Non-pigmented ciliary epithelial cell (primary cell): ENCODE measurements around the gene CASP7.

Source experiments
- DNase-seq: peaks from one replicate; pipeline ENCODE4 v3.0.0-alpha.2; 2010; ENCODE audit warnings: low read depth

CASP7 gene

GRCh38 chr10:113666682-113667252 lies 12.9 kb upstream of the CASP7 start:
- no peak for DNase-seq

DNA sequence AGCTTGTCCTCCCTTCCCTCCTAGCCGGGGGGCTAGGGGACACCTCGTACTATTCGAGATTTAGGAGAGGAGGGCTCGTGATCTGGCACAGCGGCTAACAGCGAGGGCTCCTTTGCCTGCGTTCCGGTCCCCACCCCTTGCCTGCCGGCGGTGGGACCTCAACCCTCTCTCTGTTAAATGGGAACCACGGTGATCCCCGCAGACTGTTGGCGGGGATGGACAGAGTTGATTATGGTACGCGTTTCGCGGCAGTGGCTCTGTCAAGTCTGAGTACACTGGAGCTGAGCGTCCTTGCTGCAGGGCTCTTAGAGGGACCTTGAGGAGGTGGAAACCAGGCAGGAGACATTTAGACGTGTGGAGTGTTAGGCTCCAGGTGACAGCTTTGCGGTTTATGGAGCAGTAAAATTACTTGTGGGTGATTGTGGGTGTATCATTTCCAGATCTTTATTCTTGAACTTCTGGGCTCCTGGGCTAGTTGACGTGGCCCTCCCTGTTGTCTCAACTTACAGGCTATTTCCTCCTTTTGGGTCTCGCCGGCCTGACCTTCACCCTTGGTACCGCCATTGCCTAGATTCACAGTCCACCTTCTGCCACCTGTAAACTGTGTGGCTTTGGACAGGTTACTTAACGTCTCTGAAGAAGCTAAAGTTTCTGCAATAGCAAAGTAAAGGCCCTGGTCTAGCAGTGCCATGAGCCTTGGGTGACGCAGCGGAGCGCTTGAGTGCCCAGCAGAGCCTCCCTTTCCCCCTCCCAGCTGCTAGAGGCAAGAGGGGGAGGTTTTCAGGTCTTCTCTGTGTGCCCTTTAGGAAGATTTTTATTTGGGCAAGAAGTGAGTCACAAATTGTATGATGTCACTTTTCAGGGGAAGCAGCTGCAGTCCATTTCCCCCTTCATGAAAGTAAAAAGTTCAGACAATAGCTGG lies 739 bp downstream of the CASP7 start:
- DNase-seq: no peak

DNA sequence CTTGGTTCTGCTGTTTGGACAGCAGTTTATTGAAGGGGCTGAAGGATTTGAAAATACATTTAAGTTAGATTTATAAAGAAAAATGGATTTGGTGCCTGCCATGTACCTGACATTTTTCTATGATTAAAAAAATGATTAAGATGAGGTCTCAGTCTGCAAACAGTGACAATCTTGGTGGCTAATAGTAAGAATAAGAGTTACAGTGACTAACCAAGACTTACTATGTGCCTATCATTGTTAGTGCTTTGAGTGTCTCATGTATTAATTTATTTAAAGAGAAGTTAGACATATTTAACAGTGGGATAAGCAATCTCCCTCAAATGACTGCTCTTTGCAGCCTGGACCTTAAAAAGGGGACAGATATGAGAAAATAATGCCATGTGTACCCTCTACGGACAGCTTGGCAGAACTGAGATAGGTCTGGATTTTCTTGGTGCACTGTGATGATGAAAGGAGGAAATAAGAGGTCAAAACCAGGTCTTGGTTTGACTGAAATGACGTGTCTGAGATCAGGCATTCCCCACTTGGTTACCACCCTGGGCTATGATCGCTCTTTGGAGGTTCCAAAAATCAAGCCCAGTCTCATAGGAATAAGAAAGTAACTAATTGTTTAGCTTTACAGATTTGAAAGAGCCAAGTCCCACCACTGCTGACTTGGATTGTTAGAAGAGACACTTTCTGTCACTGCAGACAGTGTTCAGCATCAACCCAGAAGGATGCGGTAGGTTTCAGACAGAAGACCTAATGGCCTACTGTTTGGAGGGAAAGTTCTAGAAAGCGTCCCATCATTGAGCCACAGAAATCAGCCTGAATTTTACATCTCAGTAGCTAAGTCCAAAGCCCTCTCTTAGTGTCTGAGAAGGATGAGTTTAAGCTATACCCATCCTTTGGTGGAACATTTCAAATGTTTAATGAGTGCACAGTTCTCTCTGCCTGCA lies 2.1 kb downstream of the CASP7 start:
- DNase-seq: no peak

GRCh38 chr10:113683300-113683699 lies 3.6 kb downstream of the CASP7 start:
- no peak for DNase-seq

DNA sequence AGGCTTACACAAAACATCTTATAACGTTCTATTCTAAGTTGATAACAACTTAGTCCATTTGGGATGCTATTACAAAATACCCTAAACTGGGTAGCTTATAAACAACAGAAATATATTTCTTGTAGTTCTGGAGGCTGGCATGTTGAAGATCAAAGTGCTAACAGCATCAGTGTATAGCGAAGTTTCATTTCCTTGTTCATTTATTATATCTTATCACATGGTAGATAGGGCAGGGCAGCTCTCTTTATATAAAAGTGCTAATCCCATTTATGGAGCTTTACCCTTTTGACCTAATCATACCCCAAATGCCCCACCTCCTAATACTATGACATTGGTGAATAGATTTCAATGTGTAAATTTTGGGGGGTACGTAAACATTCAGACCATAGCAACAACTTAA lies 6.3 kb downstream of the CASP7 start:
- DNase-seq: no peak

GRCh38 chr10:113687037-113687436 lies 7.3 kb downstream of the CASP7 start:
- no peak for DNase-seq

DNA sequence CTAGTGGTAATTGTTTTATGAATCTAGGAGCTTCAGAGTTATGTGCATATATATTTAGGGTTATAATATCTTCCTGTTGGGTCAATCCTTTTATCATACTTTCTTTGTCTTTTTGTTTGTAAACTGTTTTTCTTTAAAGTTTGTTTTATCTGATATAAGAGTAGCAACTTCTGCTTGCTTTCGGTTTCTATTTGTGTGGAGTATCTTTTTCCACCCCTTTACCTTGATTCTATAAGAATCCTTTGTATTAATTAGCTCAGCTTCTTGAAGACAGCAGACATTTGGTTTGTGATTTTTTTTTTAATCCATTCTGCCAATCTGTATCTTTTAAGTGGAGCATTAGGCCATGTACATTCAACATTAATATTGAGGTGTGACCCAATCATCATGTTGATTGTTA lies 9.3 kb downstream of the CASP7 start:
- no peak for DNase-seq

DNA sequence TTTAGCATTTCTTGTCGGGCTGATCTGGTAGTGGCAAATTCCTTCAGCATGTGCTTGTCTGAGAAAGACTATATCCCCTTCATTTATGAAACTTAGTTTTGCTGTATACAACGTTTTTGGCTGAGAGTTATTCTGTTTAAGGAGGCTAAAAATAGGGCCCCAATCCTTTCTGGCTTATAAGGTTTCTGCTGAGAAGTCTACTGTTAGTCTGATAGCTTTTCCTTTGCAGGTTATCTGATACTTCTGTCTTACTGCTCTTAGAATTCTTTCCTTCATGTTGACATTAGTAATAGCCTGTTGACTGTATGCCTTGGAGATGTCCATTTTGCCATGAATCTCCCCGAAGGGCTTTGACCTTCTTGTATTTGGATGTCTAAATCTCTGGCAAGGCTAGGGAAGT lies 9.9 kb downstream of the CASP7 start:
- DNase-seq: no peak

- no peak for DNase-seq
Observed at GRCh38 chr10:113690749-113691148, 11.0 kb downstream of the CASP7 start.

GRCh38 chr10:113691381-113691780 lies 11.7 kb downstream of the CASP7 start:
- DNase-seq: no peak

- DNase-seq: no peak
Observed at GRCh38 chr10:113692271-113692670, 12.6 kb downstream of the CASP7 start.

- no peak for DNase-seq
Observed at GRCh38 chr10:113693348-113693747, 13.6 kb downstream of the CASP7 start.

DNA sequence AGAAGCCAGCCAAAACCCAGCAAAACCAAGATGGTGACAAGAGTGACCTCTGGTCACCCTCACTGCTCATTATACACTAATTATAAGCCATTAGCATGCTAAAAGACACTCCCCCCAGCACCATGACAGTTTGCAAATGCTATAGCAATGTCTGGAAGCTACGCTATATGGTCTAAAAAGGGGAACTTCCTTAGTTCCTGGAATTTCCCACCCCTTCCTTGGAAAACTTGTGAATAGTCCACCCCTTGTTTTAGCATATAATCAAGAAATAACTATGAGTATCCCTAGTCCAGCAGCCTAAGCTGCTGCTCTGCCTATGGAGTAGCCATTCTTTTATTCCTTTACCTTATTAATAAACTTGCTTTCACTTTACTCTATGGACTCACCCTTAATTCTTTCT lies 16.0 kb downstream of the CASP7 start:
- no peak for DNase-seq

- DNase-seq: no peak
Observed at GRCh38 chr10:113697595-113697994, 17.9 kb downstream of the CASP7 start.

DNA sequence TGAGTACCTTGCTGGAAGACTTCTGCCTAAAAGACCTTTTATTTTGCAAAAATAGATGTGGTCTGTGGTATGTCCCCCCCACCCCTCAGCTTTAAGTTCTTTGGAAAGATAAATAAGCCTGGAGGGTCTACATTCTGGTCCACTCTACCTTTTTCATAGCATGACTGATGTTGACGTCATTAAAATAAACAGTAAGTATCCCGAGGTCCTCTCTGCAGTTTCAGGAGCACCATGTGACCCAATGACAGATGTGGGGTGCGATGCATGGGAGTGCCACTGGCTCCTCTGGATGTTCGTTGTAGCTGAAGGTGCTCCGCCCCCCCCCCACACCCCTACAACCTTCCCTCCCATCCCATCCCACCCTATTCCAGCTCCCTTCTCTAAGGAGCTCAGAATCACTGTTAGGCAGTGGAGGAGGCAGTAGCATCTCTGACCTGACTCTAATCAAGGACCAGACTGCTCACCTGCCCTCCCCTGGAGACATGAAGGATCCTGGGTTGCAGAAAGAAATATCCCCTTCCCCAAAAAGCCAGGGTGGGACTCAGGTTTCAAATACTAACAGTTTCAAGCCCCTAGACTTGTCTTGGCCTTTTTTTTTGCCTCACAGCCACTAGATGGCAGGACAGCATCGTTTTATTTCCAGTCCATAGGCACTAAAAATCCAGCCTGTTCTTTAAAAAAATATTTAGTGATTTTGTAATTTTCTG lies 25.1 kb downstream of the CASP7 start:
- no peak for DNase-seq

GRCh38 chr10:113705344-113705652 lies 25.6 kb downstream of the CASP7 start:
- DNase-seq: no peak

DNA sequence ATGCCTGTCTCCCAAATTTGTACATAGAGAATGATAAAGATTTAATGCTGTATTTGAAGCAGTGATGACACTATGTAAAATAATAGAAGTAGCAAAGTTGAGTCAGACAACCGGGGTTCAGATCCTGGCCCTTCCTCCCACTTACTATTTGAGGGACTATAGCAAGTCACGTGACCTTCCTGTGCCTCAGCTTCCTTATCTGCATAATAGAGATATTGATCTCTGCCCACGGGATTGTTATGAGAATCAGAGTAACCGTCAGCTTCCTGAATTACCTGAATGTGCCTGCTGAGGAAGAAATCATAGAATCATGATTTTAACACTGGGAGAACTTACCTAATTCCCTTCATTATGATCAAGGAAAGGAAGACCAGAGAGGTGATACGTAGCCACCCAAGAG lies 26.9 kb downstream of the CASP7 start:
- no peak for DNase-seq

DNA sequence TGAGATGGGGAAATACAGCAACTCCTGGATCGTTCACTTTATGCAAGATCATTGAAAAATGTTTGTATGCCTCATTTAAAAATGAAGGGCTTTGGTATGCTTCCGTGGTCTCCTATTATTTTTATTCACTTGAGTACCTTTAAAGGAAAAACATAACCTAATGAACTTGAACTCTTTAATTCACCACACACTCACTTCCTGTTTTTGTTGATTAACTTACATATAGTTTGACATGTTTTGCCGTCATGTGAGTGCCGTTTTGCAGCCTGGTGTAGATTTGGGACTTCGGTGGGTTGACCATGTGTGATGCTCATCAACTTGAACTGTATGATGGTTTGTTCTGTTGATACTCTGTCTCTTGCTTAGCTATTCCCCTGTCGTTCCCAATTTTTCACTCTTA lies 28.9 kb downstream of the CASP7 start:
- no peak for DNase-seq

- peak; percentile 57 for DNase-seq
Observed at GRCh38 chr10:113709221-113709838, 29.6 kb downstream of the CASP7 start.

DNA sequence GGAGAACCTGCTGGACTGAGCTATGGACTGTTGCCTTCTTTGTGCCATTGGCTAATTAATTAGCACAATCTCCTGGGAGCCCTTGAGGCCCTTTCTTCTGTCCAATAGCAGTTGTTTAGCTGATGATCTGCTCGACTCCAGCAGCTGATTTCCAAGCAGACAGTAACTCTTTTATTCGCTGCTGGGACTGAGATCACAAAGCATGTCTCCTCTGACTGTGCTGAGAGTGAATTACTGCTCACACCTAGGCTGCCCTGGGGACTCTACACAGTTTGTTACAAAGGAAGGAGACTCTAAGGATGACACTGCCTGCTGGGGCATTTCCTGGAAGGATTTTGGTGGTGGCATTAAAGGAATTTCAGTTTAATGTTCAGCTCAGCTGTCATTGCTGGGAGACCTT lies 31.4 kb downstream of the CASP7 start:
- DNase-seq: no peak

DNA sequence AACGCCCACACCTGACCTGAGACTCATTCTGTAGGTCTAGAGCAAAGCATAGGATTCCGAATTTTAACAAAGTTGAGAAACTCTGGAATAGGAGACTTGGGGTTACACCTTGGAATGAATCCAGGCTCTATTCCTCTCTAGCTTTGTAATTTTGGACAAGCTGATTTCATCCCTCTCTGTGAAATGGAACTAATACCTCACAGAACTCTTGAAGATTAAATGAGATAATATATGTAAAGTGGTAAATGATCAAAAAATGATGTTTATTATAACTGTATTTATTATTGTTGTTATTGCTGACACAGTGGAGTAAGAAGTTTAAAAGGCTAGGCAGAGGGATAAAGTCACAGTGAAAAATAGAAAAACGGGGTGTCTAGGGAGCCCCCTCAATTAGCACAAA lies 32.3 kb downstream of the CASP7 start:
- no peak for DNase-seq
